GM12891 (cell line): ENCODE data around the gene IL11RA.

ENCODE experiments used
- POLR2A ChIP-seq: IDR thresholded peaks from 2 replicates; pipeline ENCODE4 v1.6.1; 2011; ENCODE audit warnings: low read depth, low read length, control low read depth
- POLR2AphosphoS5 ChIP-seq: IDR thresholded peaks from 2 replicates; pipeline ENCODE4 v1.6.1; 2011; ENCODE audit warnings: low read depth, low read length, control low read depth
- TAF1 ChIP-seq: IDR thresholded peaks from 2 replicates; pipeline ENCODE4 v1.6.1; 2011; ENCODE audit warnings: low read depth, low read length, control low read depth

- no peak for TF ChIP-seq POLR2AphosphoS5
- TF ChIP-seq TAF1 = no peak
- TF ChIP-seq POLR2A = no peak
Observed at GRCh38 chr9:34689116-34689470, 37.1 kb downstream of the IL11RA start.
